Sigmoid colon (tissue), 4 donors: ENCODE measurements around the gene MIOX.

Experiments
- EP300 ChIP-seq, 4 donors: sonication (generic); formaldehyde crosslinking; IDR thresholded peaks; one replicate each; pipeline ENCODE4 v1.6.1; 2017; ENCODE audit warnings: antibody characterized with exemption in 4 of 4
- POLR2A ChIP-seq, 2 donors: fragments of 450-650 bp; IDR thresholded peaks; one replicate each; pipeline ENCODE4 v1.6.1; 2016; ENCODE audit warnings: antibody characterized with exemption in 2 of 2, mild to moderate bottlenecking in 2 of 2, moderate library complexity in 2 of 2
- POLR2AphosphoS5 ChIP-seq, 4 donors: sonication (generic); formaldehyde crosslinking; IDR thresholded peaks; one replicate each; pipeline ENCODE4 v1.6.1; 2017; ENCODE audit warnings: antibody characterized with exemption in 4 of 4
- TF ChIP-seq, protein P1 (sequence below), 4 experiments: fragments of 450-650 bp in 3 of 4; fragments of 200-600 bp in 1 of 4; IDR thresholded peaks; one replicate each; pipeline ENCODE4 v1.5.1; 2016 to 2019; ENCODE audit warnings: antibody characterized with exemption in 4 of 4, mild to moderate bottlenecking in 3 of 4, moderate library complexity in 2 of 4

DNA sequence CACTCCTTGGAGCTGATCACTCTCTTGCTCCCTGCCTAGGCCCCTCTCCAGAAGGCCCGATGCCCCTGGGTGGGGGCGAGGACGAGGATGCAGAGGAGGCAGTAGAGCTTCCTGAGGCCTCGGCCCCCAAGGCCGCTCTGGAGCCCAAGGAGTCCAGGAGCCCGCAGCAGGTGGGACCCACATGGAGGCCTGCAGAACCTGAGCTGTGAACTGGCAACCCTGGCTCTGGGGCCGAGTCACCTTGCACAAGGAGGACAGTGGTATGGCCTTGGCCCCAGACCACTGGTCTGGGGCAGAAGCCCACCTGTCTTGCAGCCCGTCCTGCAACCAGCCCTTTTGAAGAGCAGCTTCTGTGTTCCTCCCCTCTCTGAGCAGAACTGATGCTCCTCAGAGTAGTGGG, 32.5 kb downstream of the MIOX start:
- TF ChIP-seq, protein P1, sequence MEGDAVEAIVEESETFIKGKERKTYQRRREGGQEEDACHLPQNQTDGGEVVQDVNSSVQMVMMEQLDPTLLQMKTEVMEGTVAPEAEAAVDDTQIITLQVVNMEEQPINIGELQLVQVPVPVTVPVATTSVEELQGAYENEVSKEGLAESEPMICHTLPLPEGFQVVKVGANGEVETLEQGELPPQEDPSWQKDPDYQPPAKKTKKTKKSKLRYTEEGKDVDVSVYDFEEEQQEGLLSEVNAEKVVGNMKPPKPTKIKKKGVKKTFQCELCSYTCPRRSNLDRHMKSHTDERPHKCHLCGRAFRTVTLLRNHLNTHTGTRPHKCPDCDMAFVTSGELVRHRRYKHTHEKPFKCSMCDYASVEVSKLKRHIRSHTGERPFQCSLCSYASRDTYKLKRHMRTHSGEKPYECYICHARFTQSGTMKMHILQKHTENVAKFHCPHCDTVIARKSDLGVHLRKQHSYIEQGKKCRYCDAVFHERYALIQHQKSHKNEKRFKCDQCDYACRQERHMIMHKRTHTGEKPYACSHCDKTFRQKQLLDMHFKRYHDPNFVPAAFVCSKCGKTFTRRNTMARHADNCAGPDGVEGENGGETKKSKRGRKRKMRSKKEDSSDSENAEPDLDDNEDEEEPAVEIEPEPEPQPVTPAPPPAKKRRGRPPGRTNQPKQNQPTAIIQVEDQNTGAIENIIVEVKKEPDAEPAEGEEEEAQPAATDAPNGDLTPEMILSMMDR (IDR thresholded peaks at IDR 0.05), result no peak
- TF ChIP-seq POLR2A (IDR thresholded peaks at IDR 0.05), result no peak
- TF ChIP-seq POLR2AphosphoS5 (IDR thresholded peaks at IDR 0.05), result no peak
- no peak for TF ChIP-seq EP300 (IDR thresholded peaks at IDR 0.05)
